Activated naive CD8-positive, alpha-beta T cell treated with anti-CD3 and anti-CD28 coated beads for 36 hours (primary cell): ENCODE measurements around the gene PET100. TPM values are rescaled to one million over a fixed set of nuclear protein-coding genes. Genes with fewer than 3 reads are reported as not detected.

Experiments
- DNase-seq: peaks from one replicate; pipeline ENCODE4 v3.0.0; 2021
- H3K27ac Mint-ChIP-seq: one replicate; pipeline ENCODE4 v1.8.0; 2022; ENCODE audit warnings: mild to moderate bottlenecking, moderate library complexity, mixed read lengths
- H3K27me3 Mint-ChIP-seq: one replicate; pipeline ENCODE4 v1.8.0; 2022; ENCODE audit warnings: mild to moderate bottlenecking, mixed read lengths
- H3K36me3 Mint-ChIP-seq: one replicate; pipeline ENCODE4 v1.8.0; 2021; ENCODE audit warnings: mild to moderate bottlenecking, mixed read lengths
- H3K4me1 Mint-ChIP-seq: one replicate; pipeline ENCODE4 v1.8.0; 2021; ENCODE audit warnings: mixed read lengths
- H3K4me3 Mint-ChIP-seq: one replicate; pipeline ENCODE4 v1.8.0; 2022; ENCODE audit warnings: mild to moderate bottlenecking, moderate library complexity, mixed read lengths
- H3K9me3 Mint-ChIP-seq: one replicate; pipeline ENCODE4 v1.8.0; 2022; ENCODE audit warnings: mixed read lengths
- total RNA-seq, 2 experiments: library from RNA; stranded (reverse); gene quantifications; one replicate each; pipeline ENCODE4 v1.2.3, GENCODE V29; 2021

PET100 gene
- total RNA-seq, 2 experiments from 2014 or later, result 83.7 to 86.0 TPM

DNA sequence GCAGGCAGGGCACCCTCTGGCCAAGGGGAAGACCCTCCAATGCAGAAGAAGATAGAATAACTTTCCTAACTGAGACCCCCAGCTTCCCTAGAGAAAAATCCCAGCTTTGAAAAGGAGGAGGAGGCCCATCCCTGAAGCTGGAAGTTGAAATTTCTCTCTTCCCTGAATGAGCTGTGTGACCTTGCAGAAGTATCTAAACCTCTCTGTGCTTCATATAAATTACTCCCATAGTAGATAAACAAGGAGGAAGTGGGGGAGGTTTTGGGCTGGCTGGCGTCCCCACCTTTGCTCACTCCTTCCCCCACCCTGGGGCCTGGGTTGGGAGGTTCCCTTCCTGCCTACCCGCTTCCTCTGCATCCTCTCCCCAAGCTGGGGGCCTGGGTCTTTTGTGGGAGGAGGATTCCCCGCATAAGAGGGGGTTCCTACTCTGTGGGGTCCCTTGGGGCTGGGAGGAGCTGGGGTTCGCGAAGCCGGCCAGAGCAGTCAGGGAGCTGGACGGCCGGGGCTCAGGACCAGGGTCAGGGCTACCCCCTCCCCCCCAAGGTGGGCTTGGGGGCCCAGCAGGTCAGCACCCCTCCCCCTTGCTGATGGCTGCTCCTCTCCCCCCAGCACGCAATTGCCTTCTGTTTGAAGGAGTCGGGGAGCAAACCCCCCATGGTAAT is 22.2 kb upstream of the PET100 start:
- DNase-seq, result no peak
- peaks cover 10% of the 10 kb centered on the region for H3K27me3 Mint-ChIP-seq
- no peaks in the 10 kb centered on the region for H3K36me3 Mint-ChIP-seq
- H3K4me3 Mint-ChIP-seq, result no peak overlapping the region
- H3K9me3 Mint-ChIP-seq, result no peaks in the 10 kb centered on the region
- H3K27ac Mint-ChIP-seq, result no peak overlapping the region
- H3K4me1 Mint-ChIP-seq, result no peaks in the 10 kb centered on the region

DNA sequence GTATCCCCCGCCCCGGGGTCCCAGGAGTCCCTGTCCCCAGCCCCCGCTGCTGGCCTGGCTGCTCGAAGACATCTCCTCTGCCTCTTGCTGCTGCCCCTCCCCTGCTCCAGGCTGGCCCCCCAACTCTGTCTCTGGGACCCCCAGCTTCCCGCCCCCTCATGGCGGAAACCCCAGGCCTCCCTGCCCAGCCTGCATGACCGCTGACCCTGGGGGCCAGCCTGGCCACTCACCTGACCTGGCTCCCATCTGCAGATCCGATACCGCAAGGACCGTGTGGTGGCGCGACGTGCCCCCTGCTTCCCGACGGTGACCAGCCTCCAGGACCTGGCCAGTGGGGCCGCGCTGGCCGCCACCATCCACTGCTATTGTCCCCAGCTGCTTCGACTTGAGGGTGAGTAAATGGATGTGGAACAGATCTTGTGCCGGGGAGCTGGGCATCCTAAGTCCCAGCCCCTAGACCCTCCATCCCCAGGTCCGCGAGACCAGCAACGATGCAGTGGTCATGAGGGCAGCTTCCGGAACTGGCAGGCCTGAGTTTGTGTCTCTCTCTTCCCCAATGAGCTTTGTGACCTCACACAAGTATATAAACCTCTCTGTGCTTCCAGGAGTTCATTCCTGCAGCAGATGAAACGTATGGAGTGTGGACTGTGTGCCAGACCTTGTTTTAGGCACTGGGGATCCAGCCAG is 21.6 kb upstream of the PET100 start:
- Mint-ChIP-seq H3K4me1 (no peaks in the 10 kb centered on the region), H3K9me3 (no peaks in the 10 kb centered on the region), H3K4me3 (no peak overlapping the region), H3K27me3 (peaks cover 7% of the 10 kb centered on the region), H3K27ac (no peak overlapping the region), H3K36me3 (no peaks in the 10 kb centered on the region)
- DNase-seq, result no peak

DNA sequence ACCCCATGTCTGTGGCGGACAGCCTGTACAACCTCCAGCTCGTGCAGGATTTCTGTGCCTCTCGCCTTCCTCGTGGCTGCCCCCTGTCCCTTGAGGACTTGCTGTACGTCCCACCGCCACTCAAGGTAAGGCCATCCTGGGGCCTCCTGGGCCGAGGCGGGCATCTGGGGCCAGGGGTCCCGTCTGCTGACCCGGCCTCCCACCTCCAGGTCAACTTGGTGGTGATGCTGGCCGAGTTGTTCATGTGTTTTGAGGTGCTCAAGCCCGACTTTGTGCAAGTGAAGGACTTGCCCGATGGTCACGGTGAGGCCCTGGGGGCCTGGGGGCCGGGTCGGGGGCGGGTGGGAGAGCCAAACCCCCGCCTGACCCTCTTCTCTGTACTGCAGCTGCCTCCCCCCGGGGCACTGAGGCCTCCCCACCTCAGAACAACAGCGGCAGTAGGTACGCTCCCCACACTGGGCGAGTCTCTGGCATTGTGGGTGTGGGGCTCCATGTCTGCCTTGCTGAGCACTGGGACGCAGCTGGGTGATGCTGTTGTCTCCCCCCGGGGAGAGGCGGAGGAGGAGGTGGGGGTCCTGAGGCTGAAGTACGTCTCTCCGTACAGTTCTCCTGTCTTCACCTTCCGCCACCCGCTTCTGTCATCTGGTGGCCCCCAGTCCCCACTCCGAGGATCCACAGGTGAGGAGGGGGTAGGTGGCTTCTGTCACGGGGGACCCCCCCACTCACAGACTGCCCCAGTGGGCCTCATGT is 18.9 kb upstream of the PET100 start:
- H3K36me3 Mint-ChIP-seq, result no peaks in the 10 kb centered on the region
- H3K27ac Mint-ChIP-seq, result no peak overlapping the region
- H3K4me1 Mint-ChIP-seq, result no peaks in the 10 kb centered on the region
- no peaks in the 10 kb centered on the region for H3K9me3 Mint-ChIP-seq
- H3K27me3 Mint-ChIP-seq, result peaks cover 3% of the 10 kb centered on the region
- H3K4me3 Mint-ChIP-seq, result no peak overlapping the region
- no peak for DNase-seq

DNA sequence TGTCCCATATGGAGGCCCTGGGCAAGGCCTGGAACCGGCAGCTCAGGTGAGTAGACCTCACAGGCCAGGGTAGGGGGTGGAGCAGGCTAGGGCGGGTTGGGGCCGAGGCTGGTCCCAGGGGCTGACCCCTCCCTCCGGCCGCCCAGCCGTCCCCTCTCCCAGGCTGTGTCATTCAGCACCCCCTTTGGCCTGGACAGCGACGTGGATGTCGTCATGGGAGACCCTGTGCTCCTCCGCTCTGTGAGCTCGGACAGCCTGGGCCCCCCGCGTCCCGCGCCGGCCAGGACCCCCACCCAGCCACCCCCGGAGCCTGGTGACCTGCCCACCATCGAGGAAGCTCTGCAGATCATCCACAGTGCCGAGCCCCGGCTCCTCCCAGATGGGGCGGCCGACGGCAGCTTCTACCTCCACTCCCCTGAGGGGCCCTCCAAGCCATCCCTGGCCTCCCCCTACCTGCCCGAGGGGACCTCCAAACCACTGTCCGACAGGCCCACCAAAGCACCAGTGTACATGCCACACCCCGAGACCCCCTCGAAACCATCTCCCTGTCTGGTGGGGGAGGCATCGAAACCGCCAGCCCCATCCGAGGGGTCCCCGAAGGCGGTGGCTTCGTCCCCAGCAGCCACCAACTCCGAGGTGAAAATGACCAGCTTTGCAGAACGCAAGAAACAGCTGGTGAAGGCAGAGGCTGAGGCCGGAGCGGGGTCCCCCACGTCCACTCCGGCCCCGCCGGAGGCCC is 17.9 kb upstream of the PET100 start:
- H3K27ac Mint-ChIP-seq, result no peak overlapping the region
- no peaks in the 10 kb centered on the region for H3K4me1 Mint-ChIP-seq
- H3K4me3 Mint-ChIP-seq, result no peak overlapping the region
- no peaks in the 10 kb centered on the region for H3K9me3 Mint-ChIP-seq
- H3K27me3 Mint-ChIP-seq, result peaks cover under 1% of the 10 kb centered on the region
- DNase-seq, result no peak
- H3K36me3 Mint-ChIP-seq, result no peaks in the 10 kb centered on the region

DNA sequence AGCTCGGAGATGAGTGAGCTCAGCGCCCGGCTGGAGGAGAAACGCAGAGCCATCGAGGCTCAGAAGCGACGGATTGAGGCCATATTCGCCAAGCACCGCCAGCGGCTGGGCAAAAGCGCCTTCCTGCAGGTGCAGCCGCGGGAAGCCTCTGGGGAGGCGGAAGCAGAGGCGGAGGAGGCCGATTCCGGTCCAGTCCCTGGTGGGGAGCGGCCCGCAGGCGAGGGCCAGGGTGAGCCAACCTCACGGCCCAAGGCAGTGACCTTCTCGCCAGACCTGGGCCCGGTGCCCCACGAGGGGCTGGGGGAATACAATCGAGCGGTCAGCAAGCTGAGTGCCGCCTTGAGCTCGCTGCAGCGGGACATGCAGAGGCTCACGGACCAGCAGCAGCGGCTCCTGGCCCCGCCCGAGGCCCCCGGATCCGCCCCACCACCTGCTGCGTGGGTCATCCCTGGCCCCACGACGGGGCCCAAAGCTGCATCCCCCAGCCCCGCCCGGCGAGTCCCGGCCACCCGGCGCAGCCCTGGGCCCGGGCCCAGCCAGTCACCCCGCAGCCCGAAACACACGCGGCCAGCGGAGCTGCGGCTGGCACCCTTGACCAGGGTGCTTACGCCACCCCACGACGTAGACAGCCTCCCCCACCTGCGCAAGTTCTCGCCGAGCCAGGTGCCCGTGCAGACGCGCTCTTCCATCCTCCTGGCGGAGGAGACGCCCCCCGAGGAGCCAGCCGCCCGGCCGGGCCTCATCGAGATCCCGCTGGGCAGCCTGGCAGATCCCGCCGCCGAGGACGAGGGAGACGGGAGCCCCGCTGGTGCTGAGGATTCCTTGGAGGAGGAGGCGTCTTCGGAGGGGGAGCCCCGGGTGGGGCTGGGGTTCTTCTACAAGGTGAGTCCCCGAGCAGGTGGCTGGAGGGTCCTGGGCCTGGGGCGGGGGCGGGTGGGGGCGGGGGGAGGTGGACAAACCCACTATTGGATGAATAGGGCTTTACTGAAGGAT is 17.0 kb upstream of the PET100 start:
- no peaks in the 10 kb centered on the region for H3K9me3 Mint-ChIP-seq
- DNase-seq, result no peak
- H3K4me1 Mint-ChIP-seq, result no peaks in the 10 kb centered on the region
- H3K27me3 Mint-ChIP-seq, result no peaks in the 10 kb centered on the region
- H3K36me3 Mint-ChIP-seq, result peaks cover 4% of the 10 kb centered on the region
- H3K4me3 Mint-ChIP-seq, result no peak overlapping the region
- H3K27ac Mint-ChIP-seq, result no peak overlapping the region

DNA sequence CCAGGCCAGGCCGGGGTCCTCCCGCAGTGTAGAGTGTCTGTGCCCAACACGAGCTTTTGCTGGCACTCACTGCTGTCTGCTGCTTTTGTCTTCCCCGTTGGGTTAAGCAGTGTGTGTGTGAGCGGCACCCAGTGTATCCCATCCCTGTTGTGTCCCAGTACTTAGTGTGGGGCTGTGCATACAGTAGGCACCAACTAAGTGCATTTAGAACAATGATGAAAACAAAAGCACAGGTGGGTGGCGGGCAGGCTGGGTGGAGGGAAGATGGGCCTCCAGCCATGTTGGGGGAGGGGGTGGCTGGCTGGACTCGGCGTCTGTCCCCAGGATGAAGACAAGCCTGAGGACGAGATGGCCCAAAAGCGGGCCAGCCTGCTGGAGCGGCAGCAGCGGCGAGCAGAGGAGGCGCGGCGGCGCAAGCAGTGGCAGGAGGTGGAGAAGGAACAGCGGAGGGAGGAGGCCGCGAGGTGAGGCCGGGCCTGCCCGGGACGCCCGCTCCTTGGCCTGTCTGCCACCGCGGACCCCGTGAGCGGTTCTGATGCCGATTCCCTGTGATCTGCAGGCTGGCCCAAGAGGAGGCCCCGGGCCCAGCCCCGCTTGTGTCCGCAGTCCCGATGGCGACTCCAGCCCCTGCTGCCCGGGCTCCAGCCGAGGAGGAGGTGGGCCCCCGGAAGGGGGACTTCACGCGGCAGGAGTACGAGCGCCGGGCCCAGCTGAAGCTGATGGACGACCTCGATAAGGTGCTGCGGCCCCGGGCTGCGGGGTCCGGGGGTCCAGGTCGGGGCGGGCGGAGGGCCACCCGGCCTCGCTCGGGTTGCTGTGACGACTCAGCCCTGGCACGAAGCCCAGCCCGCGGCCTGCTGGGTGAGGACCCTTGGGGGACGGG is 14.5 kb upstream of the PET100 start:
- H3K9me3 Mint-ChIP-seq, result no peaks in the 10 kb centered on the region
- peaks cover 11% of the 10 kb centered on the region for H3K36me3 Mint-ChIP-seq
- H3K27ac Mint-ChIP-seq, result no peak overlapping the region
- H3K4me3 Mint-ChIP-seq, result no peak overlapping the region
- H3K4me1 Mint-ChIP-seq, result no peaks in the 10 kb centered on the region
- no peak for DNase-seq
- H3K27me3 Mint-ChIP-seq, result no peaks in the 10 kb centered on the region

DNA sequence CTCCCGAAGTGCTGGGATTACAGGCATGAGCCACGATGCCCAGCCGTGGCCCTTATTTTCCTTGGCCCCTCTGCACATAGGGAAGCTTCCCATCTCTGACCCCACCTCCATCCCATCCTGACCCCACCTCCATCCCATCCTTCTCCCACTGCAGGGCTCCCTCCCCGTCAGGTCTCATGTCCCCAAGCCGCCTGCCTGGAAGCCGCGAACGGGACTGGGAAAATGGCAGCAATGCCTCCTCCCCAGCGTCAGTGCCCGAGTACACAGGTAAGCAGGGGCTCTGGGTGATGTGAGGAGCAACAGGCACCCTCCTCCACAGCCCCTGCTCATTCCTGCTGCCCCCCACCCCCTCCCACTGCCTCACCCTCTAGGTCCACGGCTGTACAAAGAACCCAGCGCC is 12.4 kb upstream of the PET100 start:
- Mint-ChIP-seq H3K4me3 (no peak overlapping the region), H3K27ac (no peak overlapping the region)

DNA sequence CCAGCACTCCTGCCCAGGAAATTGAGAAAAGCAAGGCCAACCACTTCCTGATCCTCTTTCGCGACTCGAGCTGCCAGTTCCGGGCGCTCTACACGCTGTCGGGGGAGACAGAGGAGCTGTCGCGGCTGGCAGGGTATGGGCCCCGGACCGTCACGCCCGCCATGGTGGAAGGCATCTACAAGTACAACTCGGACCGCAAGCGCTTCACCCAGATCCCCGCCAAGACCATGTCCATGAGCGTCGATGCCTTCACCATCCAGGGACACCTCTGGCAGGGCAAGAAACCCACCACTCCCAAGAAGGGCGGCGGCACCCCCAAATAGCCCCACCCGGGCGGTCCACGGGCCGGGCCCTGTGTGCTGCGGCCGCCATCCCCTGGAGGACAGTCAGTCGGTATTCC is 11.9 kb upstream of the PET100 start:
- Mint-ChIP-seq H3K4me3 (no peak overlapping the region), H3K9me3 (no peaks in the 10 kb centered on the region), H3K27ac (no peak overlapping the region), H3K4me1 (no peaks in the 10 kb centered on the region), H3K27me3 (no peaks in the 10 kb centered on the region), H3K36me3 (peaks cover 11% of the 10 kb centered on the region)
- no peak for DNase-seq

More for the DNA sequence above, 12.4 kb upstream of the PET100 start:
- peaks cover 11% of the 10 kb centered on the region for H3K36me3 Mint-ChIP-seq
- no peaks in the 10 kb centered on the region for H3K27me3 Mint-ChIP-seq
- no peaks in the 10 kb centered on the region for H3K4me1 Mint-ChIP-seq
- no peaks in the 10 kb centered on the region for H3K9me3 Mint-ChIP-seq
- no peak for DNase-seq

DNA sequence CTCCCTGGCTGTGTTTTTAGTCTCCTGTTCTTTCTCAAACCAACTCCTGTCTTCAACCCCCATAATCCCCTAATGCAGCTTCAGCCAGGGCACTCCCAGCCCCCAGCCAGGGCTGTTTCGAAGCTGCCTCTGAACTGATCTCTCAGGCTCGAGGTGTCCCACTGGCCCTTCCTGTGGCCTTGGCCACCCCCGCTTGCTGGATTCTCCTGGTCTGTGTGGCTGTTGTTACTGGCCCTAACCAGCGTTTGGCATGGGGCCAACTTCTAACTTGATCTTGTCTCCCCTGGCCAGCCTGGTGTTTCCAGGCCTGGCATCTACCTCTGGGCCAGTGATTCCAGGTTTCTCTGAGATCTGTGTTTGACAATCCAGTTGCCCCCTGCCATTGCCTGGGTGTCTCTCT is 11.2 kb upstream of the PET100 start:
- H3K27ac Mint-ChIP-seq, result no peak overlapping the region
- DNase-seq, result no peak
- H3K4me3 Mint-ChIP-seq, result no peak overlapping the region
- H3K9me3 Mint-ChIP-seq, result no peaks in the 10 kb centered on the region
- H3K27me3 Mint-ChIP-seq, result no peaks in the 10 kb centered on the region
- H3K4me1 Mint-ChIP-seq, result no peaks in the 10 kb centered on the region
- H3K36me3 Mint-ChIP-seq, result peaks cover 14% of the 10 kb centered on the region

DNA sequence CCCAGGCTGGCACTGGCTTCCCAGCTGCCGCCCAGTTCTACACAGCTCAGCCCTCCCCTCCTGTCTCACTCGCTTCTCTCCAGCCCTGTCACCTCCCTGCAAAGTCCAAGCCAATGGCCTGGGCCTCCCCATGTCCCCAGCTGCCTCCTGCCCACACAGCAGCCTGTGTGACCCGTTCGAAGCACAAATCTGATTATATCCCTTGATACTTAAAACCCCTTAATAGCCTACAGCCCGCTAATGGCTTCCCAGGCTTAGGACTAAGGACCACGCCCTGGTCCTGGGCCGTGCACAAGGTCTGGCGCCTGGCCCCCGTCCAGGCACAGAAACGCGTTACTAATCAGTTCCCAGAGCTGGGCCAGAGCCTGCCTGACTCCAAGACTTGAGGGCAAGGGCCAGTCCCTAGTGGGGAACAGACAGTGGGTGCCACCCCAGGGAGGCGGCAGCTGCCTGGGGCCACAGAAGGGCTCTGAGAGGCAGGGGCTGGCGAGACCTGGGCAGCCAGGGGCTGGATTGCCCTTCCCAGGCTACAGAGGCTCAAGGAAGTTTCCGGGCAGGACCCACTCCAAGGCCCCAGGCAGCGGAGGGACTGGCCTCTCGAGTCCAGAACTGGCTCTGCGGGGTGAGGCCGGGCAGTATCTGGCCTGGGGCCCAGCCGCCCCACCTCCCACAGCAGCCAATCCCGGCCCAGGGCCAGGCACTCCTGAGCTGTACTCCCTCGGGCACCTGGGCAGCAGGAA is 10.7 kb upstream of the PET100 start:
- Mint-ChIP-seq H3K9me3 (no peaks in the 10 kb centered on the region), H3K27ac (no peak overlapping the region), H3K27me3 (no peaks in the 10 kb centered on the region), H3K4me1 (no peaks in the 10 kb centered on the region), H3K4me3 (no peak overlapping the region), H3K36me3 (peaks cover 14% of the 10 kb centered on the region)
- DNase-seq, result no peak

DNA sequence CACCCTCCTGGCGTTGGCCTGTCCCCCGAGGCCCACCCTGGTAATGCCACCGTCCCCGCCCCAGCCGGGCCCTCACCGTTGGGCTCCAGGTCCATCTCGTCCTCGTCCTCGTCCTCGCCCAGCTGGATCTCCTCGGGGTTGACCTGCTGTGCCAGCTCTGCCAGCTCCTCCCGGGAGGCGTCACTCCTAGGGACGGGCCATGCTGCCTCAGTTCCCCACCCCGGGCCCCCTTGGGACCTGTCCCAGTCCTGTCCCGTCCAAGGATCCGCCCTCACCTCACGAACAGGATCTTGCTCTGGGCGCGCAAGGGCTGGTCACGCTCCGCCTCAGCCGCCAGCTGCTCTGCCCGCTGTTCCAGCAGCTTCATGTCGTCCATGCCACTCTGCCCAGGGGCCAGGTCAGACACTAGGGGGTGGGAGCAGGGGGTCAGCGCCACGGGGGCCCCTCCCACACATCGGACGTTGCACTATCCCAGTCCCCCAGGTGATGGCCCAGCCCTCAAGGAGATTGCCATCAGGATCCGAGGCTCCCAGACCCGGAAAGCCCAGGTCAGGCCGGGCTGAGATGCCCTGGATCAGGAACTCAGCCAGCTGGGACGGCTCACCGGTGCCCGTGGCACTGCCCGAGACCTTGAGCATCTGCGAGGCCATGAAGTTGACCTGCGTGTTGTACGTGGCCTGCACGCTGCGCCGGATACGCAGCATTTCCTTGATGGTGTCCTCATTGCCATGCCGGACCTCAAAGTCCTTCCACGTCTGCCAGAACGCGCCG is 9.7 kb upstream of the PET100 start:
- Mint-ChIP-seq H3K36me3 (peaks cover 14% of the 10 kb centered on the region), H3K27ac (no peak overlapping the region), H3K9me3 (no peaks in the 10 kb centered on the region), H3K4me3 (no peak overlapping the region), H3K4me1 (no peaks in the 10 kb centered on the region), H3K27me3 (no peaks in the 10 kb centered on the region)
- DNase-seq, result no peak
